HEK293 (cell line): Measurements from ENCODE around the gene RFTN2.
A peak's percentile ranks its signal among the peaks of the same experiment; 100 is the strongest.

Source experiments
- CTCF ChIA-PET: fragments of 350-600 bp; formaldehyde crosslinking; extraction: SDS; loops from one replicate; lab custom pipeline; 2021; ENCODE audit warnings: antibody characterized with exemption; lab: Yijun Ruan, JAX
- POLR2A ChIA-PET: fragments of 300-600 bp; formaldehyde crosslinking; extraction: SDS; loops from one replicate; lab custom pipeline; 2020; ENCODE audit warnings: antibody characterized with exemption, inconsistent platforms; lab: Yijun Ruan, JAX
- H3K27ac ChIP-seq: fragments of 200-500 bp; sonication (Bioruptor generic); 2 replicates; pipeline ENCODE4 v1.5.1; 2014; ENCODE audit warnings: low read depth, low read length, control low read depth, inconsistent platforms; ENCODE audit errors: extremely low read depth
- H3K36me3 ChIP-seq, 2 experiments: fragments of 200-500 bp in 1 of 2; sonication (Bioruptor generic) in 1 of 2; 1 replicate in 1 of 2; 2 replicates in 1 of 2; pipeline ENCODE4 v1.5.1; 2014 to 2017; ENCODE audit warnings: inconsistent platforms in 2 of 2, low read length in 2 of 2; ENCODE audit not compliant: control insufficient read depth in 2 of 2, insufficient read depth in 1 of 2
- H3K4me1 ChIP-seq: fragments of 200-500 bp; sonication (Bioruptor generic); 2 replicates; pipeline ENCODE4 v1.5.1; 2014; ENCODE audit warnings: mild to moderate bottlenecking, low read length, inconsistent platforms; ENCODE audit not compliant: control insufficient read depth, insufficient read depth
- H3K4me3 ChIP-seq: 2 replicates; pipeline ENCODE4 v1.5.1; 2011; ENCODE audit warnings: low read depth, mild to moderate bottlenecking, control low read depth, low read length, moderate library complexity
- H3K9me3 ChIP-seq: fragments of 200-500 bp; sonication (Bioruptor generic); 2 replicates; pipeline ENCODE4 v1.5.1; 2014; ENCODE audit warnings: low read depth, low read length, inconsistent platforms; ENCODE audit not compliant: control insufficient read depth, insufficient read depth
- EGR2 ChIP-seq: fragments of 450-650 bp; formaldehyde crosslinking; IDR thresholded peaks from 2 replicates; pipeline ENCODE4 v1.5.1; 2016; ENCODE audit warnings: low read depth, missing biosample characterization, missing genetic modification characterization
- GLIS1 ChIP-seq: fragments of 450-650 bp; formaldehyde crosslinking; IDR thresholded peaks from 2 replicates; pipeline ENCODE4 v1.5.1; 2016; ENCODE audit warnings: missing biosample characterization, missing genetic modification characterization
- HIC1 ChIP-seq: fragments of 450-650 bp; formaldehyde crosslinking; IDR thresholded peaks from 2 replicates; pipeline ENCODE4 v1.5.1; 2016; ENCODE audit warnings: missing biosample characterization, missing genetic modification characterization
- KLF10 ChIP-seq: fragments of 450-650 bp; IDR thresholded peaks from 2 replicates; pipeline ENCODE4 v1.5.1; 2018; ENCODE audit warnings: missing biosample characterization, mild to moderate bottlenecking, missing genetic modification characterization
- MEIS1 ChIP-seq: sonication (generic); formaldehyde crosslinking; IDR thresholded peaks from 2 replicates; pipeline ENCODE4 v1.8.1; 2022; ENCODE audit warnings: missing genetic modification reagents, mild to moderate bottlenecking, borderline replicate concordance
- OSR2 ChIP-seq: fragments of 450-650 bp; formaldehyde crosslinking; IDR thresholded peaks from 2 replicates; pipeline ENCODE4 v1.5.1; 2016; ENCODE audit warnings: missing biosample characterization, missing genetic modification characterization
- SCRT1 ChIP-seq: fragments of 450-650 bp; formaldehyde crosslinking; IDR thresholded peaks from 2 replicates; pipeline ENCODE4 v1.5.1; 2016; ENCODE audit warnings: missing biosample characterization, missing genetic modification characterization, borderline replicate concordance
- SETDB1 ChIP-seq: IDR thresholded peaks from one replicate; pipeline ENCODE4 v1.6.1; 2017; ENCODE audit warnings: mild to moderate bottlenecking, low read length, moderate library complexity, mixed read lengths; ENCODE audit not compliant: insufficient read length
- WT1 ChIP-seq: fragments of 450-650 bp; formaldehyde crosslinking; IDR thresholded peaks from 2 replicates; pipeline ENCODE4 v1.5.1; 2016; ENCODE audit warnings: missing biosample characterization, missing genetic modification characterization
- YY1 ChIP-seq: fragments of 450-650 bp; formaldehyde crosslinking; IDR thresholded peaks from 2 replicates; pipeline ENCODE4 v1.5.1; 2018; ENCODE audit warnings: missing biosample characterization, missing genetic modification characterization
- ZBTB21 ChIP-seq: fragments of 450-650 bp; formaldehyde crosslinking; IDR thresholded peaks from 2 replicates; pipeline ENCODE4 v1.5.1; 2017; ENCODE audit warnings: missing biosample characterization, missing genetic modification characterization
- ZBTB7A ChIP-seq: fragments of 450-650 bp; formaldehyde crosslinking; IDR thresholded peaks from 2 replicates; pipeline ENCODE4 v1.5.1; 2016; ENCODE audit warnings: low read depth, missing biosample characterization, missing genetic modification characterization
- ZFHX2 ChIP-seq: fragments of 450-650 bp; formaldehyde crosslinking; conservative IDR thresholded peaks from 2 replicates; pipeline ENCODE4 v1.5.1; 2016; ENCODE audit warnings: missing biosample characterization, missing genetic modification characterization
- ZNF114 ChIP-seq: fragments of 450-650 bp; formaldehyde crosslinking; IDR thresholded peaks from 2 replicates; pipeline ENCODE4 v1.5.0; 2017; ENCODE audit warnings: missing biosample characterization, missing genetic modification characterization
- ZNF146 ChIP-seq: fragments of 450-650 bp; formaldehyde crosslinking; IDR thresholded peaks from 2 replicates; pipeline ENCODE4 v1.5.1; 2016; ENCODE audit warnings: missing biosample characterization, missing genetic modification characterization
- ZNF2 ChIP-seq: fragments of 450-650 bp; formaldehyde crosslinking; IDR thresholded peaks from 2 replicates; pipeline ENCODE4 v1.5.1; 2016; ENCODE audit warnings: missing biosample characterization, missing genetic modification characterization
- ZNF324 ChIP-seq: fragments of 450-650 bp; formaldehyde crosslinking; IDR thresholded peaks from 2 replicates; pipeline ENCODE4 v1.5.1; 2016; ENCODE audit warnings: missing biosample characterization, missing genetic modification characterization
- ZNF423 ChIP-seq: fragments of 450-650 bp; formaldehyde crosslinking; IDR thresholded peaks from 2 replicates; pipeline ENCODE4 v1.5.1; 2016; ENCODE audit warnings: missing biosample characterization, missing genetic modification characterization
- ZNF514 ChIP-seq: fragments of 450-650 bp; formaldehyde crosslinking; IDR thresholded peaks from 2 replicates; pipeline ENCODE4 v1.5.1; 2016; ENCODE audit warnings: missing biosample characterization, missing genetic modification characterization
- ZNF585B ChIP-seq: fragments of 450-650 bp; formaldehyde crosslinking; IDR thresholded peaks from 2 replicates; pipeline ENCODE4 v1.5.1; 2016; ENCODE audit warnings: missing biosample characterization, missing genetic modification characterization
- ZNF629 ChIP-seq: fragments of 450-650 bp; formaldehyde crosslinking; IDR thresholded peaks from 2 replicates; pipeline ENCODE4 v1.5.1; 2017; ENCODE audit warnings: missing biosample characterization, missing genetic modification characterization
- ZNF639 ChIP-seq: fragments of 450-650 bp; formaldehyde crosslinking; IDR thresholded peaks from 2 replicates; pipeline ENCODE4 v1.5.1; 2016; ENCODE audit warnings: missing biosample characterization, missing genetic modification characterization
- ZNF768 ChIP-seq: fragments of 450-650 bp; formaldehyde crosslinking; IDR thresholded peaks from 2 replicates; pipeline ENCODE4 v1.5.1; 2018; ENCODE audit warnings: missing biosample characterization, mild to moderate bottlenecking, missing genetic modification characterization
- ZNF791 ChIP-seq: fragments of 450-650 bp; formaldehyde crosslinking; IDR thresholded peaks from 2 replicates; pipeline ENCODE4 v1.5.1; 2016; ENCODE audit warnings: missing biosample characterization, missing genetic modification characterization
- ZNF837 ChIP-seq: fragments of 450-650 bp; formaldehyde crosslinking; IDR thresholded peaks from 2 replicates; pipeline ENCODE4 v1.5.1; 2016; ENCODE audit warnings: missing biosample characterization, missing genetic modification characterization
- ZSCAN16 ChIP-seq: fragments of 450-650 bp; formaldehyde crosslinking; IDR thresholded peaks from 2 replicates; pipeline ENCODE4 v1.5.1; 2016; ENCODE audit warnings: missing biosample characterization, missing genetic modification characterization
- TF ChIP-seq, protein P1 (sequence below): fragments of 450-650 bp; formaldehyde crosslinking; IDR thresholded peaks from 2 replicates; pipeline ENCODE4 v1.5.1; 2017; ENCODE audit warnings: missing biosample characterization, missing genetic modification characterization

Gene RFTN2

DNA sequence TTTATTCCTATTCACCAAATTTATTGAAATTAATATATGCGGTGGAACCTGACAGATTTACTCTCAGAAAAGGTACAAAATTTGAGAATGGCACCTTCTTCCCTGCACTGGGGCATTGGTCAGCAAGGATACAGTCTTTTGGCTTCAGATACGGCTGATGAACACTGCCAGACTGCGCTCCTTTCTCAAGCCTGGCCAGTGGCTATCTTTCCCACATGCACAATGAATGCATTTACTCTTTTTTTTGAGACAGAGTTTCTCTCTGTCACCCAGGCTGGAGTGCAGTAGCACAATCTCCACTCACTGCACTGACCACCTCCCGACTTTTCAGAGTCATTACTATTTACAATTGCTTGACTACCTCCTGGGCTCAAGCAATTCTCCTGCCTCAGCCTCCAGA lies 97.9 kb downstream of the RFTN2 start (continued):
- TF ChIP-seq ZNF768 (no peak), MEIS1 (no peak), ZNF2 (tag by site-specific recombination) (no peak), WT1 (no peak), ZFHX2 (tag by site-specific recombination) (no peak), ZBTB21 (tag by site-specific recombination) (no peak), ZNF423 (tag by site-specific recombination) (no peak), ZNF791 (tag by site-specific recombination) (no peak)
- TF ChIP-seq, protein P1, sequence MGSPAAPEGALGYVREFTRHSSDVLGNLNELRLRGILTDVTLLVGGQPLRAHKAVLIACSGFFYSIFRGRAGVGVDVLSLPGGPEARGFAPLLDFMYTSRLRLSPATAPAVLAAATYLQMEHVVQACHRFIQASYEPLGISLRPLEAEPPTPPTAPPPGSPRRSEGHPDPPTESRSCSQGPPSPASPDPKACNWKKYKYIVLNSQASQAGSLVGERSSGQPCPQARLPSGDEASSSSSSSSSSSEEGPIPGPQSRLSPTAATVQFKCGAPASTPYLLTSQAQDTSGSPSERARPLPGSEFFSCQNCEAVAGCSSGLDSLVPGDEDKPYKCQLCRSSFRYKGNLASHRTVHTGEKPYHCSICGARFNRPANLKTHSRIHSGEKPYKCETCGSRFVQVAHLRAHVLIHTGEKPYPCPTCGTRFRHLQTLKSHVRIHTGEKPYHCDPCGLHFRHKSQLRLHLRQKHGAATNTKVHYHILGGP, result no peak

- ChIA-PET CTCF (interaction anchor here (0.7 kb wide), 1 partner anchor 23 kb away, joined by 3 read pairs; no protein-coding TSS in a partner anchor), POLR2A (no interaction called here)
- no peak overlapping the region for H3K27ac ChIP-seq
- H3K9me3 ChIP-seq, result no peaks in the 10 kb centered on the region
- no peak overlapping the region for H3K4me3 ChIP-seq
- H3K36me3 ChIP-seq, result peaks cover 0 to 9% of the 10 kb centered on the region in 2 experiments; a peak in 1 of 3 replicates
- TF ChIP-seq ZNF114 (tag by site-specific recombination), result no peak
- no peak for TF ChIP-seq ZNF629 (tag by site-specific recombination)
- no peaks in the 10 kb centered on the region for H3K4me1 ChIP-seq
Observed at GRCh38 chr2:197576631-197577030, 98.8 kb downstream of the RFTN2 start.

DNA sequence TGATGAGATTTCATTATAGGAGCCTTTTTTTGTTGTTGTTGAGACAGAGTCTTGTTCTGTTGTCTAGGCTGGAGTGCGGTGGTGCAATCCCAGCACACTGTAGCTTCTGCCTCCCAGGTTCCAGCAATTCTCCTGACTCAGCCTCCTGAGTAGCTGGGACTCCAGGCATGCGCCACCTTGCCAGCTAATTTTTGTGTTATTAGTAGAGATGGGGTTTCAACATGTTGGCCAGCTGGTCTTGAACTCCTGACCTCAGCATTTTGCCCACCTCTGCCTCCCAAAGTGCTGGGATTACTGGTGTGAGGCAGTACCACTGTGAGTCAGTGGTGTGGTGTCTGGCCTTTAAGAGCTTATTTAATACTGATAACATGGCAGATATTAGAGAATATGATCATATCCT lies 99.4 kb downstream of the RFTN2 start:
- ChIA-PET POLR2A (no interaction called here), CTCF (interaction anchor here (0.7 kb wide), 1 partner anchor 24 kb away, joined by 3 read pairs; no protein-coding TSS in a partner anchor)
- no peak for TF ChIP-seq ZNF837
- TF ChIP-seq EGR2 (tag by site-specific recombination), result no peak
- TF ChIP-seq ZNF146 (tag by site-specific recombination), result no peak
- TF ChIP-seq YY1 (tag by site-specific recombination), result no peak
- no peak for TF ChIP-seq ZNF639
- no peak for TF ChIP-seq ZNF514
- TF ChIP-seq ZSCAN16 (tag by site-specific recombination), result no peak
- no peak for TF ChIP-seq SCRT1 (tag by site-specific recombination)
- no peak for TF ChIP-seq SETDB1
- TF ChIP-seq ZBTB7A, result no peak
- H3K4me1 ChIP-seq, result no peaks in the 10 kb centered on the region
- no peak overlapping the region for H3K27ac ChIP-seq
- no peaks in the 10 kb centered on the region for H3K9me3 ChIP-seq
- no peak overlapping the region for H3K4me3 ChIP-seq
- H3K36me3 ChIP-seq, result peaks cover 0 to 9% of the 10 kb centered on the region in 2 experiments; a peak in 1 of 3 replicates

DNA sequence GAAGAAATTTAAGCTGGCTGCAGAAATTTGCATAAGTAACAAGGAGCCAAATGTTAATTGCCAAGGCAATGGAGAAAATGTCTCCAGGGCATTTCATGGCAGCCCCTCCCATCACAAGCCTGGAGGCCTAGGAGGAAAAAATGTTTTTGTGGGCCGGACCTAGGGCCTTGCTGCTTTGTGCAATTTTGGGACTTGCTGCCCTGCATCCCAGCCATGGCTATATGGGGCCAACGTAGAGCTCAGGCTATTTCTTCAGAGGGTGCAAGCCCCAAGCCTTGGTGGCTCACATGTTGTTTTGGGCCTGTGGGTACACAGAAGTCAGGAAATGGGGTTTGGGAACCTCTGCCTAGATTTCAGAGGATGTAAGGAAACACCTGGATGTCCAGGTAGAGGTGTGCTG lies 101.8 kb downstream of the RFTN2 start:
- no peaks in the 10 kb centered on the region for H3K9me3 ChIP-seq
- no peak overlapping the region for H3K4me3 ChIP-seq
- TF ChIP-seq ZNF585B (tag by site-specific recombination) (peak; percentile 95), OSR2 (no peak), KLF10 (tag by site-specific recombination) (no peak), ZNF324 (no peak), SETDB1 (peak; percentile 76), HIC1 (tag by site-specific recombination) (no peak), GLIS1 (no peak), ZBTB7A (no peak)
- TF ChIP-seq, all 188 proteins: peak for 2
- CTCF ChIA-PET, result no interaction called here
- POLR2A ChIA-PET, result no interaction called here
- Histone ChIP-seq H3K27ac (no peak overlapping the region), H3K4me1 (no peaks in the 10 kb centered on the region), H3K36me3 (peaks cover 0 to 9% of the 10 kb centered on the region in 2 experiments; a peak in 2 of 3 replicates)
